Left ventricle myocardium superior (tissue), 1 donor: ENCODE measurements around the gene CLDN6. TPM values are rescaled to one million over a fixed set of nuclear protein-coding genes. Genes with fewer than 3 reads are reported as not detected.
A peak's percentile ranks its signal among the peaks of the same experiment; 100 is the strongest.

Experiments
- ATAC-seq: fragments of 200-7000 bp; cut with Tn5 transposase; one replicate; pipeline ENCODE4 v1.9.1; 2020; ENCODE audit warnings: mild to moderate bottlenecking, moderate library complexity
- DNase-seq: peaks from one replicate; pipeline ENCODE4 v3.0.0-alpha.2; 2020
- intact Hi-C: fragments of 100-400 bp; cut with micrococcal nuclease; formaldehyde crosslinking; loops from one replicate; pipeline ENCODE4 v1.11.0; 2022
- total RNA-seq: library from RNA; stranded (reverse); fragmentation: NEBNext Ultra II Directional; extraction: Animal tissue kit (Norgen Biotek cat#: 25700); gene quantifications from one replicate; pipeline ENCODE4 v1.2.1, GENCODE V29; 2021
- donor health status: DM: no; HTN: yes; CAD: no; lungs with severe emphysema.

The CLDN6 gene
- total RNA-seq, 1 donor from 2014 or later, result not detected

DNA sequence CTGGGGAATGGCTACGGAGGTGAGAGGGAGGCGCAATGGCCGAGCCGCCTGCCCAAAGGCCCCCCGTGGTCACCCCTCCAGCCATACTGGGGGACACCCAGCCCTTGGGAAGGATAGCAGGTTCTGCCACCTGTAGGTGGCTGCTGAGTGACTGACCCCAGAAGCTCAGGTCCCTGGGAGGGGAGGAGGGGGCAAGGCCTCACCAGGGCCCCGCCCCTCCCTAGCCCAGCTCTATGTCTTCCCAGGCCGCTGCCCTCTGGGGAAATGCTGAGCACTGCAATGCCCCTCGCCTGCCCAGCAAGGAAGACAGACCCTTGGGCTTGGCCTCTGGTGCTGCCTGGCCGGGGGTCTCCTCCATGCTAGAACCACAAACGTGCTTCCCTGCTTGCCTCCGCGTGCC lies 16.7 kb downstream of the CLDN6 start:
- intact Hi-C loops, result no loop called here
- ATAC-seq (no peak), DNase-seq (no peak)

DNA sequence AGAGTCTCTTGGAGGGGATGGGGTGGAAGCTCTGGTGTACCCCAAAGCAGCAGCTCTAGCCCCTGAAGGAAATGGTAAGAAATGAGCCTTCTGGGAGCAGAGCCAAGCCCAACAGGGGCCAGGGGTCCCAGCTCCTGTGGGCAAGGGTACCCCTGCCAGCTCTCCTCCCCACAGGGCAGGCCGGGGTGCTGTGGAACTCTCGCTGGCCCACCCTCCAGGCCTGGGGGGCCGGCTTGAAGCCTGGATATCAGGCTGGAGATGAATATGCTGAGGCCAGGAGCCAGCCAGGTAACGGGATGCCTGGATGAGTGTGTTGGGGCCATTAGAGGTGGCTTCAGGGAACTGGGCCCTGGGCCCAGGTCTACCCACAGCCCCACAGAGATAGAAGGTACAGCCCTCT lies 17.4 kb downstream of the CLDN6 start:
- DNase-seq (no peak), ATAC-seq (no peak)
- intact Hi-C loops, result no loop called here

DNA sequence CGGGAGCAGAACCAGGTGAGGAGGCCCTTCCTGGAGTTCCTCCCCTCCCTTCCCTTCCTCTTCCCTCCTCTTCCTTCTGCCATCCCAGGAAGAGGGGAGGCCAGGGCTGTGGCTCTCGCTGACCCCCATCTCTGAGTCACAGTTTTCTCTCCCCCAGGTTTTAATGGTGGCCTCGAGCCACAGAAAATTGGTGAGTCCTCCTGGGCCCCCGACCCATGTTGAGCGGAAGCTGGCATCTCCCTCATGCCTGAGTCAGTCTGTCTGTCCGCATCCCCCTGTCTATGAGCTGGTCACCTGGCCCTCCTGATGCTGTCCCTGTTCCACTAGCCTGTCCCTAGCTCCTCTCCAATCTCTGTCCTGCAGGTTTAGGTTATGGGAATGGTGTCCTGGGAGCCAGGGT lies 18.1 kb downstream of the CLDN6 start:
- intact Hi-C loops, result no loop called here
- no peak for DNase-seq
- ATAC-seq, result no peak

DNA sequence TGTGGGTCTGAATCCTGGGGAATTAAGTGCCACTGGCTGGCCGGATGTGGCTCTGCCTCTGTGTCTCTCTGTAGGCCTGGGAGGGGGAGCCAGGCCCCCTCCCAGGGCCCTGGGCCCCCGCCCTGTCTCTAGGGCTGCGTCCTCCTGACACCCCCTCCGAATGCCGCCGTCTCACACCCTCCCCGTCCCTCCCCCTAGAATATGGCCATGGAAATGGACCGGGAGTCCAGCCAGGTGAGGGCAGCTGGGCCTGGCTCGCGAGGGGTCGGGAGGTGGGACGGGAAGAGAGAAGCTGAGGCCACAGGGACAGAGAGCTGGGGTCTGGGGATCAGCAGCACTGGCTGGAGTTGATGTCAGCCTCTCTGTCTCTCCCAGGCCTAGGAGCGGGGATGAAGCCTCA lies 21.7 kb downstream of the CLDN6 start:
- no peak for DNase-seq
- intact Hi-C loops, result no loop called here
- no peak for ATAC-seq

DNA sequence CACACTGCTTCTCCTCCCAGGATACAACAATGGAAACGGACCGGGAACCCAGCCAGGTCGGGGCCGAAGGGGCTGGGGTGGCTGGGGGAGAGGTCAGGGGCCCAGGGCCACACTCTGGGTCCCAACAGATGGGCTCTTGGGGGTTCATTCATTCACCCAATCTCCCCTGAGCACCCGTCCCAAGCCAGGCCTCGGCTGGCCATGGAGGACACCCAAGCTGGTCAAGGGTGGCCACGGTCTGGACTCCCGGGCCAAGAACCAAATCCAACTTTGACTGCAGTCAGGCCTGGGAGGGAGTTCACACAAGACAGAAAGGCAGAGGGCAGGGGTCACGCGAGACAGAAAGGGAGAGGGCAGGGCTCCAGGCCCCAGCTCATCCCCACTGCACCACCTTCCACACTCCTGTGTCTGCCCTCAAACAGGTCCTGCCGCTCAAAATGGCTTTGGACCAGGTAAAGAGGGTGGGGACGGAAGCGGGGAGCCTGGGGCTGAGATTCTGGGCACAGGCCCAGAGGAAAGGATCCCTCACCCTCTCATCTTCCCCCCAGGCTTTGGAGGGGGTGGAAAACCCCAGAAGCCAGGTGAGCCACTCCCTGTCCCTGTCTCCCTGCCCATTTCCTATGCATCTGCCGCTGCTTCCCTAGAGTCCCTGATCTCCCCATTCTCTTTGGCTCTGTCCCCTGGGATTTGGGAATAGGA lies 25.5 kb downstream of the CLDN6 start:
- DNase-seq (no peak), ATAC-seq (no peak)
- intact Hi-C loops, result no loop called here

DNA sequence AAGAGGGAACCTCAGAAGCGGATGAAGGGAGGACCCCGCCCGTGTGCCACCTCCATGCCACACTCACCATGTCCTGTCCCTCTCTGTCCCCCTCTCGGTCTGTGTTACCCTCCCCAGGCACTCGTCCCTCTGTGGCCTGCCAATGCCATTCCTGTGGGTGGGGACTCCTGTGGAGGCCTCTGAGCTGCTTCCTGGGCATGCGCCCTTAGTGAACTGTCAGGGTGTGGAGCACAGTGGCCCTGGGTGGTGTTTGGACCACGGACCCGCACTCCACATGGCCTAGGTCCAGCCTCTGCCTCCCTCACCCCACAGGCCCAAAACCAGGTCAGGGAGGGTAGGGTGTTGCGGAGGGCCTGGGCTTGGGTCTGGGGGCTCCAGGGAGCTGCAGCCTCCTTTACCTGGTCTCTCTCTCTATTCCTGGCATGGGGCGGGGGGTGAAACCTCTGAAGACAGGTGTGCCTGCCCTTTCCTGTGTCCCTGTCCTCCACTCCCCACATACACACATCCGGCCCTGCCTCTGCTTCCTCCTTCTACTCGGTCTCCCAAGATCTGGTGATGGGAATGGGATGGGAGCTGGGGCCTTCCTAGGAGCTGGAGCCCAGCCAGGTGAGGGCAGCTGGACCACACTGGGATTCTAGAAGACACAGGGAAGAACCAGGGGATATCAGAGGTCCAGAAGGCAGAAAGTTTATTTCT lies 26.3 kb downstream of the CLDN6 start:
- intact Hi-C loops, result no loop called here
- no peak for ATAC-seq

DNA sequence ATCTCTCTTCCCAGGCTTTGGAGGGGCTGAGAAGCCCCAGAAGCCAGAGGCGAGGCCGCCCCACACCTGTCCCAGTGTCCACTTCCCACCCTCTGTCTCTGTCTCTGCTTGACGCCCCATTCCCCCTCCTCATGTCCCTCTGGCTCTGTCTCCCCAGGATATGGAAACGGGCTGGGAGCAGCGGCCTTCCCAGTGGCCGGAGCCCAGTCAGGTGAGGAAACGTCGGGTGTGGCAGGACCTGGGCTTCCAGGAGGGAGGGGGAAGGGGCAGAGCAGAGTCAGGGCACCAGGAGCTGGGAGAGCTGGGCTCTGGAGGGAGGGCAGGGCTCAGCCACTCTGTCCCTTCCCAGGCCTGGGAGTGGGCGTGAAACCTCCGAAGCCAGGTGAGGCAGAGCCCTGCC lies 27.1 kb downstream of the CLDN6 start:
- ATAC-seq (no peak), DNase-seq (no peak)
- intact Hi-C loops, result no loop called here

More for the DNA sequence above, 26.3 kb downstream of the CLDN6 start:
- no peak for DNase-seq

DNA sequence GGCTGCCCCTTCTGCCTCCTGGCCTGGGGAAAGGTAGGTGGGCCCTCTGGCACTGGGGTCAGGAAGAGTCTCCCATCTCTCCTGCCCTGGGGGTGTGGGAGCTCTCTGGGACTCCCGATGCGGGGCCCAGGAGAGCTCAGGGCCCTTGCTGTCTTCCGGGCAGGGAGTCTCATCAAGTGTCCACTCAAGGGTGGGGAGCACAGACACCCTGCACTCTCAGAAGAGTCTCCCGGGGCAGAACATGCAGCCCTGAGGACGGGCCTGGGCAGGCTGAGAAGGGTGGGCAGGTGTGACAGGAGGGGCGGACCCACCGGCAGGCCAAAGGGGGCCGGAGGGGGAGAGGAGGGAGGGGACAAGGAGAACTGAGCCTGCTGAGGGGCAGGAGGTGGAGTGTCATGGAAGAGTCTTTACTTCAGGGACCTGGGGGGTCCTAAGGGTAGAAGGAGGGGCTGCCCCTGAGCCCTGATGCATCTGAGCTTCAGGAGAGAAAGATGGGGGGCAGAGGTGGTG lies 29.3 kb downstream of the CLDN6 start:
- ATAC-seq, result no peak
- intact Hi-C loops, result no loop called here
- DNase-seq, result no peak

DNA sequence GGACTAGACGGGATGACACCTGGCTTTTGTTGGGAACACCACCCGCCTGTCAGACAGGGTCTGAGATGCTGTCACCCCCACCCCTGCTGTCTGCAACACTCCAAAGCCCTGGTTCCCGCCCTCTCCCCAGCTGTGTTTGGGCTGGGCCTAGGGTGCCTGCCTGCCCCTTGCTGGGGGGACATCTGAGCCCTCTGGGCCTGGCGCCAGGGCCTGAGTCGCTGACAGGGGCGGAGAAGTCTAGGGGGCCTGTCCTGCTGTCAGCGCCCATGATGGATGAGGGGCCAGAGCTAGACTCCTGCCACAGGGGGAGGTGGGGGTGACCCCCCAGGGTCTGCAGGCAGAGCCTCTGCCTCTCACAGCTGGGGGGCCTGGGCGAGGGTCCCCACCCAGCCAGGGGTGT lies 30.1 kb downstream of the CLDN6 start:
- no peak for DNase-seq
- intact Hi-C loops, result no loop called here
- no peak for ATAC-seq

DNA sequence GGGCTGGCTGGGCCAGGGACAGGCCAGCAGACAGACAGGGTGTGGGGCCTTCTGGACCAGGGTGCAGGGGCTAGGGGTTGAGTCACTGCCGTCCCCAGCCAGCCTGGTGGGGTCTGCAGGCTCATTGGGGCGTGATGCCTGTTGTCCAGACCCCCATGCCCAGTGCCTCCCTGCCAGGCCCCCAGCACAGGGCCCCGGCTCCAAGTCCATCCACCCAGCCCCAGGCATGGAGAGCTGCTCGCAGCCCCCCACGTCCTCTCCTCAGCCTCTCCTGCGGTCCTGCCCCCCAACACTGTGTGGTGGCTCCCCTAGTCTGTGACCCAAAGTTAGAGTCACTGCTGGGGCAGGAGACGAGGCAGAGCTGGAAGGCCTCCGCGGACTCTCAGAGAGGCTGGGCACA lies 30.7 kb downstream of the CLDN6 start:
- ATAC-seq (no peak), DNase-seq (no peak)
- intact Hi-C loops, result no loop called here

DNA sequence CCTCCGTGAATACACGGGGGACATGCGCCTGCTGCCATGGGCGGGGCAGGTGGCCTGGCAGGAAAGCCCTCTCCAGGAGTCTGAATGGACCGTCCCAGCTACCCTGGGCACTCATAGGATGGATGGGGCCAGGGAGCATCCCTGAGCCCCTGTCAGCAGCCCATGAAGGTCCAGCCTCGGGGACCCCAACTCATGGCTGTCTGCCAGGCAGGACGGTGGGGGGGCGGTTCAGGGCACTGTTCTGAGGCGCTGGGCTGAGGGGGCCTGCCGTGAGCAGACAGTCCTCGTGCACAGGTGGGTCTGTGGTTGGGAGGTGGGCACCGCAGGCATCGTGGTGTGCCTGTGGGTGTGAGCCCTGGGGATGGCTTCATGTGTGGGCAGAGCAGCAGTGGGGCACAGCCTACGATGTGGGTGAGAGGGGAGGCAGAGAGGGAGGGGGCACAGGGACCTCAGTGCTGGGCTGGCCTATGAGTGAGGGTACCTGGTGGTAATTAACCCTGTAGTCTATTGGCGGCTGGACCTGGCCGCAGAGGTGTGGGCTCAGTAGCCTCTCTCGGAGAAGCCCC lies 31.3 kb downstream of the CLDN6 start:
- ATAC-seq, result no peak
- intact Hi-C loops, result no loop called here
- no peak for DNase-seq

DNA sequence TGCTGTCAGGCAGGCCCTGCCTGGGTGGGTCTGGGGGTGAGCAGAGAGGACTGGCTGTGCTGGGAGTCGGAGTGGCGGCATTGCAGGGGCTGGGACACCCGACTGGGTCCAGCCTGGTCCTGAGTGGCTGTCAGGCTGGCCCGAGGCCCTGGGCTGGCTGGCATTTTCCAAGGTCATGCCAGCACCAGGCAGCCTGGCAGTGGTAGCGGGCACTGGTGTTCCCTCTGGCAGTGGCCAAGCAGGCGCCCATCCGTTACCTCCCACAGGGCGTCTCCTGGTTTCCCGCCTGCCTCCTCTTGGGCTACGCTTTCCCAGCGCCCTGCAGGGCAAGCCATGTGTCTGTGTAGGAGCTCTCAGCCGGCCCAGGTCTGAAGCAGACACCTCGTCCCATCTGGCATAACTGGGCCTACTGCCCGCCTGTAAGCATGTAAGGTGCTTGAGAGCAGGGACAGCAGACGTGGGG lies 32.1 kb downstream of the CLDN6 start:
- intact Hi-C loops, result no loop called here
- DNase-seq (peak; percentile 84), ATAC-seq (peak; percentile 84)

DNA sequence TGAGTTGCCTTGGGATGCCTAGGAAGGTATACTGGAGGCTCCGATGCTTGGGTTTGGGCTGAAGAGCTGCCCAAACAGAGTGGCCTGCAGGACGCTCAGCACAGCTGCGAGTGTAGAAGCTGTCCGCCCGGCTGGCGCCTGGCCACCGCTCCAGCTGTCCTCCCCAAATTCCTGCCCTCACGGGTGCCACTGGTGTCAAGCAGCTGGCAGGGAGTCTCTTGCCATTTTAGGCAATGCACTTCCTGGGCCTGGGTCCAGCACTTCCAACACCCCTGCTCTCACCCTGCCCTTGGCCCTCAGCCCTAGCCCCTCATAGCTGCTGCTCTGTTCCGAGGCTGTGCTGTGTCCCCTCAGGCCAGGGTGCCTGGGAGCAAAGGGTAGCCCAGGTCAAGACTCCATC lies 32.5 kb downstream of the CLDN6 start:
- DNase-seq, result peak; percentile 73
- ATAC-seq, result peak; percentile 53
- intact Hi-C loops, result no loop called here

DNA sequence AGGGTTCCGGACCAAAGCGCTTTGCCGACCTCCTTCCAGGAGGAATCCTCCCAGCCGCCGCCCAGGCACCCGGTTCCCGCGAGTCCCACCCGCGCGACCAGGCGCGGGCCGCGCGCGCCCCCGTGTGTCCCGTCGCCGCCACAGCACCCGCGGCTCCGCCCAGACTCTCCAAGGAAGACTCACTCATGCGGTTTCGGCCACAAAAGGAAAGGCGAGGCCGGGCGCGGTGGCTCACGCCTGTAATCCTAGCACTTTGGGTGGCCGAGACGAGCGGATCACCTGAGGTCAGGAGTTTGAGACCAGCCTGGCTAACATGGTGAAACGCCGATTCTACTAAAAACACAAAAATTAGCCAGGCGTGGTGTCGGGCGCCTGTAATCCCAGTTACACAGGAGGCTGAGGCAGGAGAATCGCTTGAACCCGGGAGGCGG lies 34.3 kb downstream of the CLDN6 start:
- intact Hi-C loops, result no loop called here
- ATAC-seq (peak; percentile 39), DNase-seq (peak; percentile 89)

DNA sequence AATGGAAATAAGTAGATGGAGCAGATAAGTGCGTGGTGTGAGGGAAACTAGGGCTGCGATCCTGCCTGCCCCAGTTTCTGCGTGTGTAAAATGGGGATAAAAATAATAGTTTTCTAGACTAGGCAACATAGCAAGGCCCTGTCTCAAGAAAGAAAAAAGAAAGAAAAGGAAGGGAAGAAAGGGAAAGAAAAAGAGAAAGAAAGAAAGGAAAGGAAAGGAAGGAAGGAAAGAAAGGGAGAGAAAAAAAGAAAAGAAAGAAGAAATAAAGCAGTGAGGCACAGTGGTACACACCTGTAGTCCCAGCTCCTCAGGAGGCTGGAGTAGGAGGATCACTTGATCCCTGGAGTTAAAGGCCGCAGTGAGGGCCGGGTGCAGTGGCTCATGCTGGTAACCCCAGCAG lies 35.6 kb downstream of the CLDN6 start:
- ATAC-seq (no peak), DNase-seq (no peak)
- intact Hi-C loops, result no loop called here

DNA sequence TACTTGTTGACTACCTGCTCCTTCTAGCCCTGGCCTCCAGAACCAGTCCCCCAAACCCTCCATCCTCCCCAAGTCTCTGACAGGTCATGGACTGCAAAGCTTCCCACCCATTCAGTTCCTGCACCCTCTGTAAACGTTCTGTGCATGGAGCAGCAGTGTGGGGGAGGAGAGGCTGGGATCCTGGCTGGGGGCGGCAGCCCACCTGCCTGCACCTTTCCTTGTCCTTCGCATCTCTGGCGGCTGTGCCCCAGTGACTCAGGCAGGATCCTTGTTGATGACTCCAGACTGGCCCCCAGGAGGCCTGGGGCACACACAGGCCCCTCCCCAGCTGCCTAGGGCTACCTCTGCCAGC lies 36.1 kb downstream of the CLDN6 start:
- DNase-seq (no peak), ATAC-seq (no peak)
- intact Hi-C loops, result no loop called here

DNA sequence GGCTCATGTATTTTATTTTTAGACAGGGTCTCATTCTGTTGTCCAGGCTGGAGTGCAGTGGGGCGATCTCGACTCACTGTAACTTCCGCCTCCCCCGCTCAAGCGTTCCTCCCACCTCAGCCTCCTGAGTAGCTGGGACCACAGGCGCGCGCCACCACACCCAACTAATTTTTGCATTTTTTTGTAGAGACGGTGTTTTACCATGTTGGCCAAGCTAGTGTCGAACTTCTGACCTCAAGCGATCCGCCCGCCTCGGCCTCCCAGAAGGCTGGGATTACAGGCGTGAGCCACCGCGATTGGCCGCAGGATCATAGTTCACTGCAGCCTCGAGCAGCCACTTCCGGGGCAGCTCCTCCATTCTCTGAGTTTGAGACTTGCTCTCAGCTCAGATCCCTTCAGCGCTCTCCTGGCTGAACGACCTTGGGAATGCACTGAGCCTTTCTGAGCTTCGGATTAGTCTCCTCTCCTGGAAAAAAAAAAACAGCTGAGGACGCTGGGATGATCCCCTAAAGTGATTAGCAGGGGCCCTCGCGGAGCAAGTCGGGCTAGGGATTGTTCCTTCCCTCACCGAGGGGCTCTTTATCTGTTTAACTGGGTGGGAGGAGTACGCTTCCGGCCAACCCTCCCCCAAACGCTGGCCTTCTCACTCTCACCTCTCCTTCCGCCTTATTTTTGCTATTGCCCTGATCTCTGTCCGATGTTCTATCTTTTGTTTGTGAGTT lies 36.6 kb downstream of the CLDN6 start:
- no peak for ATAC-seq
- intact Hi-C loops, result no loop called here
- no peak for DNase-seq

DNA sequence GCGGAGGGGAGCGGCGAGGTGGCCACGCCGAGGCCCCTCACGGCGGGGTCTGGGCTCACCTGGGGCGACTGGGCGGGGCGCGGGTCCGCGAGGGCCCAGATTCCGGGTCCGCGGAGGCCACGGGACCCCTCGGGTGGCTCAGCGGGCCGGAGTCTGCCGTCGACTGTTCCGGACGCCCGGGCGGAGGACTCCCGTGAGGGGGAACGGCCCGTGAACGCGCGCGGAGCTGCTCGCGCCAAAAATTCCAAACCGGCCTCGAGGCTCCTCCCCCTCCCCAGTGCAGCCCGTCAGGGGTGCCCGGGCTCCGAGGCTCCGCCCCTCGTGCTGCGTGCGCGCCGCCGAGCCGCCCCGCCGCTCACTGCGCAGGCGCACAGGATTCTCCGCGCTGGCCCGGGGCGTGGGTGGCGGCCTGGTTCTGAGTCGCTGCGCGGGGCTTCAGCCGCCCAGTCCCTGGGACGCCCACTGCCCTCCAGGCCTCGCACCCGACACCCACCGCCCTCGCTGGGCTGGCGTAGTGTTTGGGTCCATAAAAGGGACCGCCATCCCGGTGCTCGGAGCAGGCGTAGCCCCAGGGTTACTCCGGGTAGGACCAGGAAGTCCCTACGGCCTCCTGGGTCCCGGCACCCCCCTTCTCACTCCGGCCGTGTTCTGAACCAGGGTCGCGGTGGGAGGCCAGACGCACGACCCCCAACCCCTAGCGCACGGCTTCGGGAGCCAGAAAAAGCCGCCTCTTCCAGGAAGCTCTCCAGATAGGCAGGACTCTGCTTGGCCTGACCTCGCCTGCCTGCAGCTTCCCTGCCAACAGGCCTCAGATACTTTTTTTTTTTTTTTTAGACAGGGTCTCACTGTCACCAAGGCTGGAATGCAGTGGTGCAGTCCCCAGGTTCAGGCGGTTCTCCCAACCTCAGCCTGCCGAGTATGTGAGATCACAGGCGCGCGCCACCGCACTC lies 37.5 kb downstream of the CLDN6 start, which contains the start of gene PKMYT1:
Gene PKMYT1, minus strand, starts transcription at position 220 of the 950 bp plus-strand sequence. CDS start 789 bp downstream, outside the sequence.
- ATAC-seq (peak; percentile 95), DNase-seq (peak; percentile 97)
- intact Hi-C loops, result no loop called here
